DND-41 (cell line): ENCODE measurements around the gene NCOA5.

Source experiments
- CTCF ChIP-seq: IDR thresholded peaks from 2 replicates; pipeline ENCODE4 v1.5.1; 2012; ENCODE audit warnings: borderline replicate concordance, low read length, moderate library complexity, mild to moderate bottlenecking; ENCODE audit not compliant: poor library complexity, severe bottlenecking; ENCODE audit errors: extremely low read depth
- EZH2 ChIP-seq: IDR thresholded peaks from 3 replicates; pipeline ENCODE4 v1.6.1; 2012; ENCODE audit warnings: borderline replicate concordance, low read depth, mild to moderate bottlenecking, moderate library complexity, low read length, inconsistent platforms; ENCODE audit not compliant: severe bottlenecking

DNA sequence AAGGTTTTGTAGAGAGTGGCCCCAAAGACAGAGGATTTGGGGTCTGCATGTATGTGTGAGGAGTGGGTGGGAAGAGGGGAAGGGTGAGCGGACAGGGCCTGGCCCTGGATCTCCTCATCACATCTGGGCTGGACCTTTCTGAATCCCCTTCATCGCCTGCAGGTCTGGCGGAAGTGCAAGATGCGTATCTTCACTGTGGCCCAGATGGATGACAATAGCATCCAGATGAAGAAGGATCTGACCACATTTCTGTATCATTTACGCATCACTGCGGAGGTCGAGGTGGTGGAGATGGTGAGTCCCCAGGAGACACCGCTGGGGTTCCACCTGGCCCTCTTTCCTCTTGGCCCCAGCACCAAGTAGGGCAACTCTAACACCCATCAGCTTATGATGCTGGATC, 36.3 kb downstream of the NCOA5 start:
- TF ChIP-seq EZH2, result no peak
- no peak for TF ChIP-seq CTCF
